WERI-Rb-1 (cell line): Measurements from ENCODE around the gene SEC22A.

Experiments
- DNase-seq: peaks from one replicate; pipeline ENCODE4 v3.0.0-alpha.2; 2020
- H3K27ac ChIP-seq: fragments of 250-450 bp; sonication (Bioruptor Pico); 2 replicates; pipeline ENCODE4 v1.5.1; 2020; ENCODE audit warnings: mild to moderate bottlenecking, moderate library complexity
- H3K27me3 ChIP-seq: fragments of 250-450 bp; sonication (Bioruptor Pico); 2 replicates; pipeline ENCODE4 v1.5.1; 2021; ENCODE audit warnings: mild to moderate bottlenecking, low read depth, moderate library complexity; ENCODE audit not compliant: insufficient read depth, severe bottlenecking
- H3K36me3 ChIP-seq: fragments of 250-450 bp; sonication (Bioruptor Pico); 2 replicates; pipeline ENCODE4 v1.5.1; 2020; ENCODE audit warnings: mild to moderate bottlenecking, moderate library complexity
- H3K4me3 ChIP-seq: 2 replicates; pipeline ENCODE4 v1.5.1; 2011; ENCODE audit warnings: low read depth, mild to moderate bottlenecking, control low read depth, low read length
- H3K9me3 ChIP-seq: fragments of 250-450 bp; sonication (Bioruptor Pico); 2 replicates; pipeline ENCODE4 v1.5.1; 2021; ENCODE audit warnings: mild to moderate bottlenecking, moderate library complexity; ENCODE audit not compliant: severe bottlenecking
- CTCF ChIP-seq: IDR thresholded peaks from 2 replicates; pipeline ENCODE4 v1.5.1; 2011; ENCODE audit warnings: low read depth, mild to moderate bottlenecking, control low read depth, inconsistent platforms, low read length

Gene SEC22A

GRCh38 chr3:123201557-123202427 is at the start of gene SEC22A:
TSS of gene SEC22A (plus strand) at chr3:123201943. CDS start at chr3:123209218, 7,275 bp downstream.
- no peak for TF ChIP-seq CTCF
- peak; percentile 97 for DNase-seq
- no peaks in the 10 kb centered on the region for H3K36me3 ChIP-seq
- no peaks in the 10 kb centered on the region for H3K27me3 ChIP-seq
- peak within 1 kb of the TSS; percentile 84 for H3K27ac ChIP-seq
- H3K9me3 ChIP-seq: no peaks in the 10 kb centered on the region
- H3K4me3 ChIP-seq: peak within 1 kb of the TSS; percentile 91

DNA sequence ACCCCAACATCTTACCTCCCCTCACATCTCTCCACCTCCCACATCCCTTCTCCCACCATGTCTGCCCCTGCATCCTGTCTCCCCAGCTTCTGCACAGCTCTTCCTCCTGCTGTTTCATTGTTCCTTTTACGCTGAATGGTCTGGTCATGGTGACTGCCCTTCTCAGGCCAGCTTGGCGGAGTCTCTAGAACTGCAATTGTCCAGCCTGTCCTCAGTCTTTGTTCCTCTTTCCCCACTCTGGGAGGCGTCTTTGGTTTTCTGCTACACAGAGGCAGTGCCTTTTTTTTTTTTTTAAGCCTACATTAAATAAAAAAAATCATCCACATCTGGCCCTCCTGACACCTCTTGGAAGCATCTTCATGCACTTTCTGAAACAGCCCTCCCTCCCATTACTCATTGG is 49.1 kb upstream of the SEC22A start:
- Histone ChIP-seq H3K9me3 (no peaks in the 10 kb centered on the region), H3K27me3 (no peaks in the 10 kb centered on the region), H3K36me3 (peaks cover 74% of the 10 kb centered on the region), H3K4me3 (no peak overlapping the region), H3K27ac (no peak overlapping the region)
- no peak for TF ChIP-seq CTCF
- no peak for DNase-seq

- TF ChIP-seq CTCF: no peak
- Histone ChIP-seq H3K36me3 (peaks cover 70% of the 10 kb centered on the region), H3K27ac (no peak overlapping the region; the same call in 1 of the 2 replicates), H3K27me3 (no peaks in the 10 kb centered on the region), H3K9me3 (no peaks in the 10 kb centered on the region), H3K4me3 (no peak overlapping the region)
- no peak for DNase-seq
These were observed 48.4 kb upstream of the SEC22A start for GRCh38 chr3:123153125-123154019.

- no peak for DNase-seq
- H3K36me3 ChIP-seq: peaks cover 65% of the 10 kb centered on the region
- TF ChIP-seq CTCF: no peak
- no peaks in the 10 kb centered on the region for H3K9me3 ChIP-seq
- H3K27me3 ChIP-seq: no peaks in the 10 kb centered on the region
- H3K27ac ChIP-seq: no peak overlapping the region
- H3K4me3 ChIP-seq: no peak overlapping the region
These were observed 47.4 kb upstream of the SEC22A start for GRCh38 chr3:123154020-123154985.

GRCh38 chr3:123155471-123156011 is 46.2 kb upstream of the SEC22A start:
- Histone ChIP-seq H3K9me3 (no peaks in the 10 kb centered on the region), H3K4me3 (no peak overlapping the region), H3K27ac (no peak overlapping the region), H3K36me3 (peaks cover 64% of the 10 kb centered on the region), H3K27me3 (no peaks in the 10 kb centered on the region)
- DNase-seq: no peak
- no peak for TF ChIP-seq CTCF
